T-helper 1 cell treated with Interleukin-12 subunit alpha and Interleukin-12 subunit beta and Interleukin-4 antibody, amounts not matched to agents 30 ng/mL and 1 ng/mL, for 36 hours (primary cell): ENCODE data around the gene ZNF19. TPM values are rescaled to one million over a fixed set of nuclear protein-coding genes. Genes with fewer than 3 reads are reported as not detected.

Source experiments
- intact Hi-C: fragments of 100-400 bp; cut with micrococcal nuclease; formaldehyde crosslinking; loops from one replicate; pipeline ENCODE4 v1.15.1; 2024
- total RNA-seq: library from RNA; stranded (reverse); gene quantifications from 2 replicates; pipeline ENCODE4 v1.2.3, GENCODE V29; 2022

Gene ZNF19
- total RNA-seq, 1 donor from 2014 or later, result 2.0 TPM

DNA sequence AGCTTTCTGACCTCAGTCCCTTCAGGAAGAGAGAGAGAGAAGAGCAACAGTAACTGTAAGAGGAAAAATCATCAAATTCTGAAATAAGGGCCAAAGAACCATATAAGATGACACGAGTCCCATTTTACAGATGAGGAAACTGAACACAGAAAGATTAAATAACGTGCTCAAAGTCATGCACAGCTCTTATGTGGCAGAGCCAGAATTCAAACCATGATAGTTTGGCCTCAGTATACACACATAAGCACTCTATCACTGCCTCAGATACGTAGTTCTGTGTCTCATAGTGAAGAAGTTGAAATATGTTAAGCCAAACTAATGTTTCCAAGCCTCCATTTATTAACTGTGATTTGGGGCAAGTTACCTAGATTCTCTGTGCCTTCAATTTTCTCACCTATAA is 1.9 kb upstream of the ZNF19 start:
- intact Hi-C loops, result no loop called here

GRCh38 chr16:71490361-71490760 is 1.2 kb upstream of the ZNF19 start:
- intact Hi-C loops, result no loop called here

DNA sequence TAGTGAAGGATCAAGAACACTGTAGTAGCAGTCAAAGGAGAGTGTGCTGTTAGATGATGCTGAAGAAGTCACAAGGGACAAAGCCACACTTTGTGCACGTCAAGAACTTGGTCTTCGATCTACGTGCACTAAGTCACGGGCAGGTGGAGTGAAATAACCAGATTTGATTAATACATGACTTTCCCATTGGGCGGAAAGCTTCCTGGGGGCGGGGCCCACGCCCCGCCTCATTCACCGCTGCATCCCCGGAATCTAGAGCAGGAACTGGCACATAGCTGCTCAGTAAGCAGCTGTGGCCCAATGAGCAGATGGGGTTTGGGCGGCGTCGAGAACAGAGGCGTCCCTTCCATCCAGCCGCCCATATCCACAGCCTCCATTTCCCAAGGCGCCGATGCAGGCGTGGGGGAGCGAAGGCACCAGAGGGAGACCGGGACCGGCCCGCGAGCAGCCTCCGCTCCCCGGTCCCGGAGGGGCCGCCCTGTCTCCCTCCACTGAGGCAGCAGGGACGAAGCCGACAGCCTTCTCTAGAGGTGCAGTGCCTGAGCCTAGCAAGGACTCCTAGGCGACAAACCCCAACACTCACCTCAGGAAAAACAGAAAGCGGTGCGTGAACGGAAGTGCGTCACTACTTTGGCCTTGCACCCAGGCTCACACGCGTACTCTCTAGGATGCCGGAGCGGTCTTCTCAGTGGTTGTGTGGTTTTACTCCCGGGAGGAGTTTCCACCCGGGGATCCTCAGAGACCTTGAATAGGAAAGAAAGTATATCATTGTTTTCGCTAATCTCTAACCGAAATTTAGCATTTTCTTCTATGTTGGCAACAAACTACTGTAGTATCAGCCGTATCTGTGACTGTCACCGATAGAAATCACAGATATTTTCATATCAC is 4.9 kb downstream of the ZNF19 start:
- intact Hi-C loops, result loop anchor here (1.0 to 10.0 kb wide), 10 partner anchors 17 to 1303 kb away; partner anchors contain the start of genes CMTR2, DHODH, IST1 and VAC14

DNA sequence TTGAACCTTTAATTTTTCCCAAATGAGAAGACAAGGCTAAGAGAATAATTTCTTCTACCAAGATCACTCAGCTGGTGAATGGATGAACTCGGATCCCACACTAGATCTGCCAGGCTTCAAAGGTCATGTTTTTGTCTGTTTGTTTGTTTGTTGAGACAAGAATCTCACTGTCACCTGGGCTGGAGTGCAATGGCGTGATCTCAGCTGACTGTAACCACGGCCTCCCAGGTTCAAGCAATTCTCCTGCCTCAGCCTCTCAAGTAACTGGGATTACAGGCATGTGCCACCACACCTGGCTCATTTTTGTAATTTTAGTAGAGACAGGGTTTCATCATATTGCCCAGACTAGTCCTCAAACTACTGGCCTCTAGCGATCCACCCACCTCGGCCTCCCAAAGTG is 6.6 kb downstream of the ZNF19 start:
- intact Hi-C loops, result loop anchor here (5.0 to 10.0 kb wide), 3 partner anchors 400 to 678 kb away; partner anchors contain the start of genes IST1, VAC14 and ZNF821

- intact Hi-C loops, result loop anchor here (5.0 to 10.0 kb wide), 3 partner anchors 401 to 676 kb away; partner anchors contain the start of genes IST1, VAC14 and ZNF821
Observed at GRCh38 chr16:71480956-71481355, 8.2 kb downstream of the ZNF19 start.

DNA sequence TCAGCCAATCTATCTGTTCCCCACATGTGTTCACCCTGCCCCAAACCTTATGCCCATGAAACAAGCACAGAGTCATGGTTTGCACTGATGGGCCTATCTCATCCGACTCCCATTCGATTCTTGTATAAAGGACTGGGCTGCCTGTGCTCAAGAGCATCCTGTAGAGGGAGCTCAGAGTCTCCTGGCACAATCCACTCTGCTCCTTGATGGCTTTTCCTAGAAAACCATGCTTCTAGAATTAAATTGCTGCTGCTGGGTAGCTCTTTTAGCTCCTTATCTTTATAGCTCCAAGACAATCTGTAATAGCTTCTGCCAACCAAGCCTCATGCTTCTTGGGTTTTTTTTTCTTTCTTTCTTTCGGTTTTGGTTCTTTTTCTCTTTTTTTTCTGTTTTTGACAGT is 9.7 kb downstream of the ZNF19 start:
- intact Hi-C loops, result no loop called here

- intact Hi-C loops, result no loop called here
Observed at GRCh38 chr16:71476457-71477124, 12.5 kb downstream of the ZNF19 start.

GRCh38 chr16:71474864-71475263 is 14.3 kb downstream of the ZNF19 start:
- intact Hi-C loops, result no loop called here

DNA sequence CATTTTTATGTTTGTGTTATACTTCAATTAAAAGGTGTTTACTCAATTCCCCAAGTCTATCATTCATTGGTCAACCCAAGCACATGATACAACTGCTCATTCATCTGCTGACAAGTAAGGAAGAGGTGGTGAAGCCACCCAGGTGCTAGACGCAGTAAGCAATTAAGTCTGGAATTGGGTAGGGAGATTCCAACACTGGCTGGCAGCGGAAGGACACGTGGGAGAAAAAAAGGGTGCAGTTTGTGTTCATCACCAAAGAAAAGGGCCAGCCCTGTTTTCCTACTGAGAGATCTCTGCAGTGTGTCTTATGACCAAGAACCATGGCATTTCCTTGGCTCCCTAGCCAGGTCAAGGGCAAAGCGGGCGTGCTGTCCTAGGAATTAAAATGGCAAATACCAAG is 15.2 kb downstream of the ZNF19 start:
- intact Hi-C loops, result no loop called here

- intact Hi-C loops, result no loop called here
Observed at GRCh38 chr16:71472931-71473330, 16.2 kb downstream of the ZNF19 start.

DNA sequence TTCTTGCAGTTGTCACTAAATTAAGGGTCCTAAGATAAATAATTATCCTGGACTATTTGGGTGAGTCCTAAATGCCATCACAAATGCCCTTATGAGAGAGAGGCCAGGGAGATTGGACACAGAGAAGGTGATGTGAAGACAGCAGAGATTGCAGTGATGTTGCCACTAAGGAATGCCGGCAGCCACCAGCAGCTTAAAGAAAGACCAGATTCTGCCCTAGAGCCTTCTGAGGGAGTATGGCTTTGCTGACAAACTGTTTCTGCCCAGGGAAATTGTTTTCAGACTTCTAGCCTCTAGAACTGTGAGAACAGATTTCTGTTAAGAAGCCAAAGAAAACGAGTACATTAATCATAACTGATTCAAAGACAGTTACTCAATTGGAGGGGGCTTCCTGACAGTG is 17.1 kb downstream of the ZNF19 start:
- intact Hi-C loops, result no loop called here

GRCh38 chr16:71467810-71468209 is 21.3 kb downstream of the ZNF19 start:
- intact Hi-C loops, result loop anchor here (1.0 to 10.0 kb wide), 3 partner anchors 16 to 1197 kb away; partner anchors contain the start of gene ATXN1L

DNA sequence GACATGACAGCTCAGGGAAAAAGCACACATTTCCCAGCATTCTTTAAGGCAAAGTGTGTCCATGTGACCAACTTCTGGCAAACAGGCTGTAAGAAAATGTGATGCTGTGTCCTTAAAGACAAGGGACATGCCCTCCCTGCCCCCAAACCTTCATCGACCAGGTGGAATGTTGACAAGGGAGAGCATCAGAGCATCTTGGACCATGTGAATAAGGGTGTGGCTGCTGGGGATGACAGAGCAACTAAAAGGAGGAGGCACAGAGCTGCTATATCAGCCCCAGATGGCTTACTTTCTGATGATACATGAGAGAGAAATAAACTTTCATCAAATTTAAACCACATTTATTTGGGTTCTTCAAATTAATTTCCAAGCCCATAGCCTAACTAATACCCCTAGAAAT is 24.9 kb downstream of the ZNF19 start:
- intact Hi-C loops, result loop anchor here (5.0 to 10.0 kb wide), 4 partner anchors 33 to 1201 kb away; partner anchors contain the start of genes AP1G1 and ATXN1L

DNA sequence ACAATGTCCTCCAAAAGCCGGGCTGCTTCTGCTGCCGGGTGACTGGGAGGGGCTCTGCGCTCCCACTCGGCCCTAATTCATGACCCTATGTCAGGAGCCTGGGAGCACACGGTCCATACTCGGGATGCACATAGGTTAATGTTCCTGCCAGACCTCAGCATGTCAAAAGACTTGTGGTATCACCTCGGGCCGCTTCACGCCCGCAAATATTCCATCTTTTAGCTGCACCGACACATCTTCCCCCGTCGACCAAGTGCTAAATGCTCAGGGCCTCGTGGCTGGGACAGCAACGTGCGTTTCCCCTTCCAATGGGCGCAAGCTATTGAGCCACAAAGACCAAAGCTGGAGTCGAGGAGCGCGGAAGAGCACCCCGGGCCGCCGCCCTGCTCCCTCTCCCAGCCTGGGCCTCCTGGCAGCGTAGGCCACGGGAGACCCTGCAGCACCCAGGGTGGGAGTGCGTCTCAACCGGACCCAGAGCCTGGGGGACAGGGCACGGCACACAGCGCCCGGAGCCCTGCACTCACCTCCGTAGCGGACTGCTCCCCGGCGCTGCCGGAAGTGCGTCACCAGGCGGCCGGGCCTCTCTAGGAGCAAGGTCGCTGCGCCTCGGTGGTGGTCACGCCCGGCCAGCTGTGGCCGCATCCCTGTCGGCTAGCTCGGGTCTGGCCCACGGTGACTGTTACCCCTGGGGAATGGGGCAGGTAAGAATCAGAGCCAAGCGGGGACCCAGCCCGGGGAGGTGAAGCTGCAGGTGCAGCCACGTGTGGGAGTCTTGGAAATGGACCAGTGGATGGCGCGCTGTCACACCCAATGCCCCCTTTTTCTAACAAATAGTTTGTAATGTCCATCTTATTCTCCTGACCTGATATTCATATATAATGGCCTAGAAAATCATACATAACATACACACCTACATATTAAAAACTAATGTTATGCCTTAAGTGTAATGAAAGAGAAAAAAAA is 27.2 kb downstream of the ZNF19 start, which contains the start of gene ZNF23:
ZNF23 (minus strand) TSS at position 562 of the 963 bp plus-strand sequence. CDS start 5,451 bp downstream, outside the sequence.
- intact Hi-C loops, result loop anchor here (1.0 to 10.0 kb wide), 9 partner anchors 22 to 1203 kb away; partner anchors contain the start of genes AP1G1, ATXN1L, CMTR2 and DHX38

- intact Hi-C loops, result loop anchor here (1.0 to 10.0 kb wide), 5 partner anchors 36 to 1204 kb away; partner anchors contain the start of genes AP1G1 and ATXN1L
Observed at GRCh38 chr16:71460941-71461340, 28.2 kb downstream of the ZNF19 start.

GRCh38 chr16:71460236-71460635 is 28.9 kb downstream of the ZNF19 start:
- intact Hi-C loops, result loop anchor here (5.0 to 10.0 kb wide), 4 partner anchors 37 to 1205 kb away; partner anchors contain the start of genes AP1G1 and ATXN1L

GRCh38 chr16:71459510-71459909 is 29.6 kb downstream of the ZNF19 start:
- intact Hi-C loops, result no loop called here

DNA sequence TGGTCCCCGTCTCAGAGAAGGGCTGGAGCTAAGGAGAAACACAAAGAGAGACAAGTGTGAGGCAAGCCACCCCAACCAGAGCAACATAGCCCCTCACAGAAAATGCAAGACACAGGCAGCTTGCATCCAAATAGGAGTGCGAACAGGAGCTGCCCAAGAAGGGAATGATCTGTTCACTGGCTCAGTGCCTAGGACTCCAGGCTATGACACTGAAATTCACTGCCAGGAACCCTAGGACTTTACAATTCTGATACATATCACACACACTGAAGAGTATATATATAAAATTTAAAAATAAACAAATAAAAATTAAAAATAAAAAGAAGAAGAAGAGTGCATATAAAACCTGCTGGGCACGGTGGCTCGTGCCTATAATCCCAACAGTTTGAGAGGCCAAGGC is 32.3 kb downstream of the ZNF19 start:
- intact Hi-C loops, result no loop called here

DNA sequence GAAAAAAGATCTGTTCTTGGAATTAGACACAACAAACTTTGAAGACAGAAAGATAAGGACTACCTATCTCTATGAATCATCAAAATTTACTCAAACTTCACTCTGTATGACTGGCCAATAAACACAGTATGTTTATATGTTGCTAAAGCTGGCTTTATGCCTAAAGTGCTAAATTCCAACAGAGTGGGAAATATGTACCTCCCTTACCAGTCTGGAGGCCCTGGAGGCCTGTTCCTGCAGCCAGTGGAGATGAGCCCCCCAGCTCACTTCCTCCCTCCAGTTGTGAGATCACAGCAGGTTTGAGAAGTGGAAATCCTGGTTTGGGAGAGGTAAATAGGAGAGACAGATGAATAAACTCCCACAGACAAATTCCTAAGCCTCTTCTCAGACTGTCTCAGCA is 36.1 kb downstream of the ZNF19 start:
- intact Hi-C loops, result no loop called here

DNA sequence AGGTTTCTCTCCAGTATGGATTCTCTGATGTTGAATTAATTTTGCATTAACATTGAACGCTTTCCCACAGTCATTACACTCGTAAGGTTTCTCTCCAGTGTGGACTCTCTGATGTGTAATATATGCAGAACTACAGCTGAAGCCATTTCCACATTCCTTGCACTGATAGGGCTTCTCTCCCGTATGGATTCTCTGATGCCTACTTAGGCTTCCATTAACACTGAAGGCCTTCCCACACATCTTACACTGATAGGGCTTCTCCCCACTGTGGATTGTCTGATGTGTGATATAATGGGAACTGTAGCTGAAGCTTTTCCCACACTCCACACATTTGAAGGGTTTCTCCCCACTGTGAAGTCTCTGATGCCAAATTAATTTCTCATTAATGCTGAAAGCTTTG is 40.1 kb downstream of the ZNF19 start:
- intact Hi-C loops, result no loop called here
